HG03457 (cell line): ENCODE data around the gene RUBCNL.

Source experiments
- ATAC-seq: cut with Tn5 transposase; IDR thresholded peaks from one replicate; pipeline ENCODE4 v1.9.1; 2021; ENCODE audit warnings: moderate number of reproducible peaks; ENCODE audit not compliant: unreplicated experiment

Gene RUBCNL

DNA sequence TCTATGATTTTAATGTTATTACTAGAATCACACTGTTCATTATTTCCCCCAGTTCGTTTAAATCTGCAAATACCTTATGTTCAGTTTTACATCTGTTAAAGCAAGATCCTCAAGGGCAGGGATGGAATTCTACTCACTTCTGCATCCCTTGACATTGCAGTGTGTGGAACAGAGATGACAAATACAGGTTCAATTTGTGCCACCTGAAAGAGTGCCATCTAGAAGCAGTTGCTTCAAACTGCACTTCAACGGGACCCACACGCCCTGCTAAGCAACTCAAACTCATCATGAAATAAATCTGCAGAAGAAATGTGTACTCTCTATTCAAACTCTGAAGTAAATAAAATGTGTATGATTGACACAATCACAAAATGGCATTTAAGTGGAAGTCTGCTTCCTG lies 44.5 kb downstream of the RUBCNL start:
- ATAC-seq: no peak

DNA sequence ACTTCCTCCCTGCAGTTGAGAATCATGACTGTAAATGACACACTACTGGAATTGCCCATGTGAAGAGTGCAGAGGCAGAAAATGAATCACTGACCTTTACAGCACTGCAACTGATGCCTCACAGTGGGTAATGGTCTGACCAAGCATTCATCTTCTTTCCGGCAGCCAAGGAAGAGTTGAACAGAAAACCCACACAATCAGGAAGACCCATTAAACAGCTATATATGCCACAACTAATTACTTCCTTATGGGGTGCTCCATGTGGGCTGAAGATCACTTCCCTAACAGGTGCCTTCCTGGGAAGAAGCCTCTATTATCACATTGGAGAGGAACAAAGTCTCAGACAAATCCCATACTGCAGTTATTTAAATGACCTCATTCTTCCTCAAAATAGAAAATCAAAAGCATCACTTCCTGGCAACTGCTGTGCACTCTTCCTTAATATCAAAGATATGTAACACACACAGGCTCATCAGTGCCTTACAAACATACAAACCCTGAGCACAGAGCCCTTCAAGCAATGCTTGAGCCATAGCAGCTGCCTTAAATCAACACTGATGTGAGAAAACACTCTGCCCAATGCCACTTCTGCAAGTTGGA lies 45.8 kb downstream of the RUBCNL start:
- peak; percentile 60 for ATAC-seq

DNA sequence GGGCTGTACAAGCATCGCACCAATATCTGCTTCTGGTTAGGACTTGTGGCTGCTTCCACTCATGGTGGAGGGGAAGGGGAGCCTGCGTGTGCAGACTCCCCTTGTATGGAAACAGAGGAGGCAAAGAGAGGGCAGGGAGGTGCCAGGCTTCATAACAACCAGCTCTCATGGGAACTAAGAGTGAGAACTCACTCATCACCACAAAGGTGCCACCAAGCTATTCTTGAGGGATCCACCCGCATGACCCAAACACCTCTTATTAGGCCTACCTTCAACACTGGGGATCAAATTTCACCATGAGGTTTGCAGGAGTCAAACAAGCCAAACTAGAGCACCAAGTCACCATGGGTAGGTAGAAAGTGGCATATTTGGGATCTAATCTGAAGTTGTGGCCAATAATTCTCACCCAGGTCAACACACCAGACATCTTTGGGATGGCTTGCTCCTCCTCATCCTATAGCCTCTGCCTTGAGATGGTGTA lies 46.4 kb downstream of the RUBCNL start:
- no peak for ATAC-seq

DNA sequence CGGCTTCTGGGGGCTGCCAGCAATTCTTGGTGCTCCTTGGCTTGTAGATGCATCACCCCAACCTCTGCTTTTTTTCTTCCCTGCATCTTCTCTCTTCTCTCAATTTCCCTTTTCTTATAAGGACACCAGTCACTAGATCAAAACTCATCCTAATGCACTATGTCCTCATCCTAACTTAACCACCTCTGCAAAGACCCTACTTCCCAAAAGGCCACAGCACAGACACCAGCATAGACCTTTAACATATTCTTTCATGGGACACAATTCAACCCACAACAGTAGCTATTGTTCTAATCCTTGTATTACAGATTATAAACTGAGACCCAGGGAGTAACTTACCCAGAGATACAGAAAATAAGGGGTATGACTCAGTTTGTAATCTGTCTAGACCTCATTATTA lies 47.0 kb downstream of the RUBCNL start:
- no peak for ATAC-seq

DNA sequence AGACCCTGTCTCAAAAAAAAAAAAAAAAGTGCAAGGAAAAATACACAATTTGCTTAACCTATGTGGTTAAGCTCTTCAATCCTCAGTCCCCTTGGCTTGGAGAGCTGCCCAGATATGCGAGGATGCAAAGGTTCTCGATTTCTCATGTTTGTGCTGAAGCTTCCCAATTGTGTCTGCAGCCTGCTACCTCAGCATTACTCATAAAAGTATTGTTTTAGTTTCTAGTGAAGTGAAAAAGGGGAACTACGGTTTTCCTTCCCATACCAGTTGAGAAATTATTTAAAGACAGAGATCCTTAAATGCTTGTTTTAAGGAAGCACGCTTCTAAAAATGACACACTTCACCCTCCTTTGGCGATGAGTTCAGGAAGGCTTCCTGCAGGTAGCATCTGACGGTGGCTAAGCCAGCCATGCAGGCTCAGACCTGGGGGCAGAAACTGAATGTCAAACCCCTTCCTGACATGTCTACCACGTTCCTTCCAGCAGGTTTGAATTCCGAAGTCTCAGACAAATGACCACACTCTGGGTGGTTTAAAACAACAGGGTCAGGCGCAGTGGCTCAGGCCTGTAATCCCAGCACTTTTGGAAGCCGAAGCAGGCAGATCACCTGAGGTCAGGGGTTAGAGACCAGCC lies 47.9 kb downstream of the RUBCNL start:
- ATAC-seq: peak; percentile 24

DNA sequence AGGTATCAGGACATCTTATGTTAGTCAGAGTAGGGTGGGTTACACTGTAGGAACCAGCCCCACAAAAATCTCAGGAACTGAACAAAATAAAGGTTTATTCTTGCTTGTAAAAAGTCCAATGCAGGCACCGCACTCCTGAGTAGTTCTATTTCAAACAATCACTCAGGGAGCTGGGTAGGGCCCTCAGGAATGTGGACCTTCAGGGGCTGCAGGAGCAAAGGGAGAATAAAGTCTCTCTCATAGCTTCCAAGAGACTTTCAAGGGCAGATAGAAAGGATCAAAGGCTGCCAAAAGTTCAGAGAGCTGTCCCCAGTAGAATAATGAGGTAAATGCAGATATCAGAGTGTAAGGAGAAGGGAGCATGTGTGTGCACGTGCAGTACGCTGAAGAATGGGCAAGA lies 49.4 kb downstream of the RUBCNL start:
- no peak for ATAC-seq

DNA sequence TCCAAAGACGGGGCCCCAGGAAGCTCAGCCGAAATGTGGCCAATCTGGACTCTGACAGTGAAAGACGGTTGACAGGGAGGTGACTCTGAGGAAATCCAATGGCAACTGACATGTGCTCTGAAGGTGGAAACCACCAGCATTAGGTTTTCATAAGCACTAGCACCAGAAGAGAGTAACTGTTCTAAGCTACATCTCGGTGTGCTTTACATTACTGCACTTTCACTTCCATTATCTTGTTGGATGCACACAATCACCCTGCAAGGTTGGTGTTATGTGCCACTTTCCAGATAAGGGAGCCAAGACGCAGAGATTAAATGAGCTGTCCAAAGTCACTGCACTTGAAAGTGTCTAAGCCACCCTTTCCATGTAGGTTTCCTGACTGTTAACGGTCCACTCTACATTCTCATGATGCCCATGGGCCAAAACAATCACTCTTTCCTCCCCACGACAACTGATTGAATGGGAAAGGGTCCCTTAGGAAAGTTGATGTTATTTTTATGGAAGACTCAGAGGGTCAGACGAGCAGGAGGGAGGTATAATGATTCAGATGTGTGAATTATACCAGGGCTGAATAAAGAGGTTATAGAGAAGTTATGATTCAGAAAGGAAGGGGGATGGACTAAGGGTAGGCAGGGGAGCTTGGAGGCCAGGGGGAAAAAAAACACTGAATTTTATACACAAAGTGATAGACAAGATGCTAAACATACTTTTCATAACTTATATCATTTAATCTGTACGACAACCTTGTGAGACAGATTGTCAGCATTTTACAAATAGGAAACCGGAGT lies 52.8 kb downstream of the RUBCNL start:
- no peak for ATAC-seq

DNA sequence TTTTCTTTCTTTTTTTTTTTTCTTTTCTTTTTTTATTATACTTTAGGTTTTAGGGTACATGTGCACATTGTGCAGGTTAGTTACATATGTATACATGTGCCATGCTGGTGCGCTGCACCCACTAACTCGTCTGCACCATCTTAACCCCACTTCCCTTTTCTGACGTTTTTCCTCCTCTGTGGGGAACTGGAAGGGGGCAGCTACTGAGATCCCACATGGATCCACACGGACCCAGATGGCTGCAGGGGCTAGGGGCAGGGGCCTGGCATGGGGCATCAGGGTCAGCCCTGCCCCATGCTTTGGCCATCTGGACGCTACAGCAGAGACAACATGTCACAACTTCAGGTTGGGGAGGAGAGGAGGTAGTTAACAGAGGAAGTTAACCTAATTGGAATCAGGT lies 54.3 kb downstream of the RUBCNL start:
- ATAC-seq: no peak

DNA sequence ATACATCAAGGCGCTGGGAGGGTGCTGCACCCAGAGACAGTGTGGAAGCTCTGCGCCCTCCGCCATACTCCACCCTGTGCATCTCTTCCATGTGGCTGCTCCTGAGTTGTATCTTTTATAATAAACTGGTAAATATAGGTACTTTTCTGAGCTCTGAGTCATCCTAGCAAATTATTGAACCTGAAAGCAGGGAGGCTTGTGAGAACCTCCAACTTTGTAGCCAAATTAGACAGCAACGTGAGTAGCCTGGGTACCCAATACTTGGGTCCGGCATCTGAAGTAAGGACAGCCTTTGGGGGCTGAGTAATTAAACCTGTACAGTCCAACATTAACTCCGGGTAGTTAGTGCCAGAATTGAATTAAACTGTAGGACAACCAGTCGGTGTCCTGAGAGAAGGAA lies 57.4 kb downstream of the RUBCNL start:
- ATAC-seq: no peak

DNA sequence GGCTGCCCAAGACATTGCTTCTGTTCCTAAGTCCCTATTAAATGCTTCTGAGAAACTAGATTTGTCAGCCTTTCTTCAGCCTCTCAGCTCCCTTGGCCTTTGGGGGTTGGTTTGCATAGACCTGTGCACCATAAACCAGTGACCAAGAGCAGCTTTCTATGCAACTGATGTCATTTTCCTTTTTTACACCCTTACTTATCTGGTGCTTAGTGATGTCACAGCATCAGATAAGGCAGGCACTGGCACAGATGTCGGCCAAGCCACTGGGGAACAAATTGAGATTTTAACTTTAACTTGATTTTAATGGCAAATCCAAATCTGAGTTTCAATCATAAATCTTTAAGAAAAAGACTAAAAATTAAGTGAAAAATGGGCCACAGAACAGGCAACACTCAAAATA lies 59.8 kb downstream of the RUBCNL start:
- ATAC-seq: no peak

DNA sequence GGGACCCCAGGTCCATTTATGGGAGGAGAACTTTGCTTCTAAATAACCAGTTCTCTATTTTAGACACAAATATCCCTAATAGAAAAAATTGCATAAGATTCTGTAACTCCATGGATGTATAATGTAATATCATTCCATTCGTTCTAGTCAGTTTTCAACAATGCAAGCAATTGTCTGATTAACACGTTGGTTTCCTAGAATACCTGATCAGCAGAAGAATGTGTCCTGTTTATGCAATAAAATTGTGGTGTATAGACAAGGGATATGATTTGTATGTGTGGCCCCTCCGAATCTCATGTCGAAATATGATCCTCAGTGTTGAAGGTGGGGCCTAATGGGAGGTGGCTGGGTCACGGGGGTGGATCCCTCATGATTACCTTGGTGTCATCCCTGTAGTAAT lies 62.1 kb downstream of the RUBCNL start:
- no peak for ATAC-seq

DNA sequence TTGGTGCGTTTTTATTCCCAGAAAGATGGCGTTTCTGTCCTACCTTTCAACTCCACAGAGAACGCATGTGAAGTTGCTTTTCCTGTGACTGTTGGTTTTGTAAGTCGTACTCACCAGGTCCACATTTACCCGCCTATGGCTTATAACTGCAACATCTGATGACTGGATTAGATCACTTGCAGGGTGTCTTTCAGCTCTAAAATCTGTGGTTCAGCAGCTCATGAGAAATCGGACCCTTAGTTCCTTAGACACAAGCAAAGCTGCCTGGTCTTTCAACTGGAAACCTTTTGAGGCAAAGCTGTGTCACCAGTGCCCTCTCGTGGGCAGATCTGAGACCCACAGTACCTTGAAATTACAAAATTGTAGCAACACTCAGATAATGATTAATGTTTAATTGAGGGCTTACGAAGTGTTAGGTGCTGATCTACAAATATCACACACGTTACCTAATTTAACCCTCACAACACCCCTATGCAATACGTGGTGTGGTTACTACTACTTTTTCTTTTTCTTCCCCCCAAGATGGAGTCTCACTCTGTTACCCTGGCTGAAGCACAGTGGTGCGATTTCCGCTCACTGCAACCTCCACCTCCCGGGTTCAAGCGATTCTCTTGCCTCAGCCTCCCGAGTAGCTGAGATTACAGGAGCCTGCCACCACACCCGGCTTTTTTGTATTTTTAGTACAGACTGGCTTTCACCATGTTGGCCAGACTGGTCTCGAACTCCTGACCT lies 65.4 kb downstream of the RUBCNL start:
- ATAC-seq: no peak

DNA sequence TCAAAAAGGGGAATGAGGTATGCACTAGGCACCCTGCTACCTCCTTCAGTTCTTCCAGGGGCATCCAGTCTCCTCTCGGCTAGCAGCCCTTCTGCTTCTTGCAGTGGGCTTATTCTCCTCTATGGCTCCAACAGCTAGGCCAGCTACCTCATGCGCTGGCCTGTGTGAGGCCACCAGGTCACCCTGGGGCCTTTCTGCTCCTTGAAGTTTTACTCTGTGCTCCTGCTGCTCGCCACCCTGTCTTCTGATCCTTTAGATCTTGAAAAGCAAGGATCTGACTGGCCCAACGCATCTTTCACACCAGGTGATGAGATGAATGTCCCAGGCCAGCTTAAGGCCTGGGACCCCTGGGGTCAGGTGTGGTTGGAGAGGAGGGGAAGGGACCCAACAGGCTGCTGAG lies 66.2 kb downstream of the RUBCNL start:
- no peak for ATAC-seq

DNA sequence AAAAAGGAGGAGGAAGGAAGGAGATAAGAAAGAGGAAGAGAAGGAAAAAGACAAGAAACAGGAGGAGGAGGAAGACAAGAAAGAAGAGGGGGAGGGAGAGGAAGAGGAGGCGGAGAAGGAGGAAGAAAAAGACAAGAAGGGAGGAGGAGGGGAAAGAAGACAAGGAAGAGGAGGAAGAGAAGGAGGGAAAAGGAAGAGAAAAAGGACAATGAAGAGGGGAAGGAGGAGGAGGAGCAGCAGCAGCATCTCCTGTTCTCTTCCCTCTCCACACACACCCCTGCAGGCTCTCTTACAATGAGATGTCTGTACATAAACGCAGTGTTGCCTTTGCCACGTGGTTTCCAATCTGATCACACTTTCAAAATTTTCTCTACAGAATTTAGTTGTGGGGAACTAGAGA lies 66.6 kb downstream of the RUBCNL start:
- no peak for ATAC-seq

DNA sequence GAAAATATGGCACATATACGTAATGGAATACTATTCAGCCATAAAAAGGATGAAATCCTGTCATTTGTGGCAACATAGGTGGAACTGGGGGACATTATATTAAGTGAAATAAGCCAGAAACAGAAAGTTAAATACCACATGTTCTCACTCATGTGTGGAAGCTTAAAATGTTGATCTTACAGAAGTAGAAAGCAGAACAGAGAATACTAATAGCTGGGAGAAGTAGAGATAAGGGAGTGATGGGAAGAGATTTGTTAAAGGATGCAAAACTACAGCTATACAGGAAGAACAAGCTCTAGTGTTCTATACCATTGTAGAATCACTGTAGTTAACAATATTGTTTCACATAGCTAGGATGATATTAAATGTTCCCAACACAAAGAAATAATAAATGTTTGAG lies 68.1 kb downstream of the RUBCNL start:
- no peak for ATAC-seq

DNA sequence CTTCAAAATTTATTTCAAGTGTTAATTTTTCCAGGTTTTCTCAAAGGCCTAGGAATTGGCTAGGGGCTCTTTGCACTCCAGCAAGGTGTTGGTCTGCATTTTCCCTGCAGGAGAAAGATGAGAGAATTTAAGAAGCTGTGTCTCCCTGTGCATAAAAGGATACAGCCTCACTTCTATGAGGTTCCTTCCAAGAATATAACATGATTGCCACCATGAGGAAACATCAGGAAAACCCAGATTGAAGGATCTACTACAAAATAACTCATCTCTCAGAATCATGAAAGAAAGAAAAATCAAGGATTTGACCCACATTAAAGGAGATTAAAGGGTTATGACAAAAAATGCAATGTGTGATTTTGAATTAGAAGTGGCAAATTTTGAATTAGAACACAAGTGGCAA lies 69.9 kb downstream of the RUBCNL start:
- no peak for ATAC-seq

DNA sequence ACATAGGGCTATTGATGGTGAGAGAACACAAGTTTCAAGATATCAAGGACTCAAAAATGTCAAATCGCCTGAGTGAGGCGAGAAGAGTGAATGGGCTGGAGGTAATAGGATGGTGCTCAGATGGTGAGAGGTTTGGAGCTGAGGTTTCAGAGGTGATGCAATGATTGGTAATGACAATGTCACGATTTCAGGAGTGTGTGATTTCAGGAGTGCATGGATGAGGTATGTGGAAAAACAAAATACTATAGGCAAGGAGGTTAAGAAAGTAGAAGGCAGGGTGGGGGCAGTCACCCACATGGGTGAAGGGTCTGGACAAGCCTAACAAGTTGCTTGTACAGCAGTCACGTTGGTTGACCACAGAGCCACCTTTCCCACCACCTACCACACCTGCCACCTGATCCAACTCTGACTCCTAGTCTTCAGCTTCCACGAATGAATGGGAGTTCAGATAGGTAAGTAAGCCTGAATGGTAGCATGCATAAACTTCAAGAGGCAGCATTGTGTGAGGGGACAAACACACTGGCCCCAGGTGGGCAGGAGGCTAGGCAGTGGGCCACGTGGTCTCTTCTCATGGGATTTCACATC lies 71.5 kb downstream of the RUBCNL start:
- no peak for ATAC-seq

DNA sequence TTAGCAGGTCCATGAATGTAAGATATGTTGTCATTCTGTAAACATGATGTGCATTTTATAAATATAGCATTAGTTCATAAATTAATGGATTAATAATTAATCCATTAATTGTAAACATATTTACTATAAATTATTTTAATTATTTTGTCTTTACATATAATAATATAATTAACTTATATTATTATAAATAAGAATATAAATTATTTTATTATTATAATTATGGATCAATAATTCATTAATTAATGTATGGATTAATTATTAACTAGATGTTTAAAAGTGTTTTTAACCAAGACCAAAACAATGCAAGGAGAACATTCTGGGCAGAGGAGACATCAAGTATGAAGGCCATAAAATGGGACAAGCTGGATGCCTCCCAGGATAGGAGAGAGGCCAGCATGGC lies 72.0 kb downstream of the RUBCNL start:
- ATAC-seq: no peak

DNA sequence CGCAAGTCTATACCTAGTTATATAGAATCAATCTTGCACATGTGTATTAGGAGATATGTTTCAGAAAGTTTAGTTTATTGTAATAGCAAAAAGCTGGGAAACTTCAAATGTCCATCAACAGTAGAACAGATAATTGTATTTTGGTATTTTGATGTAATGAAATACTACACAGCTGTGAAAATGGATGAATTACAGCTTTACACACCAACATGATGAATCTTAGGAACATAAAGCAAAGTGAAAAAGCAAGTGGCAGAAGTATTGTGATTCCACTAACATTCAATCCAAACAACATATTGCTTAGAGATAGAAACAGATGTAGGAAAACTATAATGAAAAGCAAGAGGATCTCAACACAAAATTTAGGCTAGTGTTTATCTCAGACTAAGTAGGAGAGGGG lies 72.5 kb downstream of the RUBCNL start:
- no peak for ATAC-seq

DNA sequence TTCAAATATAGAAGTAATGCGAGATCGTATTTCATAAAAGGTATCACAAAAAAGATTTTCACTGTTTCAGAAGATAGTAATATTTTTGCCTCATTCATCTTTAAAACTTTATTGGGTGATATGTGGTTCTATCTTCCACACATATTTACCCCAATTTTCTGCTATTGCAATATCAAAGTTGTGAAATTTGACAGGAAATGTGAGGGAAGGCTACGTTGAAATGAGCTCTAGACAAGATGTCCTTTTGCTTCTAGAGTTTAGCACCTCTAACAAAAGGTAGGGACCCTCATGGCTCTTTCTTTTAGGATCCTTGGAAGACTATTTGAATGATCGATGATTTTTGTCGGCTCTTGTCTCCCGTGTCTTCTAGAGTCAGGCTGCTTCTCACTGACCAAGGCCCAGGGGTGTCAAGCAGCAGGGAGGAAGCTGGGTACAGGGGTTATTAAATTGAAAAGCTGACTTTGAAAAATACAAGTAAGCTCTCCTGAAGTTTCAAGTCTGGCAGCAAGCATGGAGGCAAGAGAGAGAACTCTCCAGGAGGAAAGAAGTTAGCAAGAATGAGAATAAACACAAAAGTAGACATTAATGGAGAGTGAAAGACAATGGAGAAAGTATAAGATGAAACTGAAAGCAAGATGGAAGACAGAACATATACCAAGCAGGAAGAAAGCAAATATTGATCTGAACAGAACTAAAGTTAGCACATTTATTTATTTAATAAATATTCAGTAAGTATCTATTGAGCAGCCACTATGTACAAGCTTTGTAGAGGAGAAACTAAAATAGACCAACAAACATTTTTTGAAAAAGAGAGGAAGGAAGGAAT lies 73.4 kb downstream of the RUBCNL start:
- ATAC-seq: no peak
